Cardiac septum (tissue), 1 donor: ENCODE data around the gene IRF4. TPM values are rescaled to one million over a fixed set of nuclear protein-coding genes. Genes with fewer than 3 reads are reported as not detected.
A peak's percentile ranks its signal among the peaks of the same experiment; 100 is the strongest.

Experiments
- DNase-seq: peaks from one replicate; pipeline ENCODE4 v3.0.0-alpha.2; 2020; ENCODE audit warnings: low spot score
- intact Hi-C: fragments of 100-400 bp; cut with DNase I; formaldehyde crosslinking; loops from one replicate; pipeline ENCODE4 v1.14.0; 2022
- total RNA-seq: library from RNA; stranded (reverse); fragmentation: NEBNext Ultra II Directional; extraction: Animal tissue kit (Norgen Biotek cat#: 25700); gene quantifications from one replicate; pipeline ENCODE4 v1.2.1, GENCODE V29; 2021
- donor health status: DM: no; HTN: no; CAD: no.

IRF4 gene
- total RNA-seq, 1 donor from 2014 or later, result 0.89 TPM

DNA sequence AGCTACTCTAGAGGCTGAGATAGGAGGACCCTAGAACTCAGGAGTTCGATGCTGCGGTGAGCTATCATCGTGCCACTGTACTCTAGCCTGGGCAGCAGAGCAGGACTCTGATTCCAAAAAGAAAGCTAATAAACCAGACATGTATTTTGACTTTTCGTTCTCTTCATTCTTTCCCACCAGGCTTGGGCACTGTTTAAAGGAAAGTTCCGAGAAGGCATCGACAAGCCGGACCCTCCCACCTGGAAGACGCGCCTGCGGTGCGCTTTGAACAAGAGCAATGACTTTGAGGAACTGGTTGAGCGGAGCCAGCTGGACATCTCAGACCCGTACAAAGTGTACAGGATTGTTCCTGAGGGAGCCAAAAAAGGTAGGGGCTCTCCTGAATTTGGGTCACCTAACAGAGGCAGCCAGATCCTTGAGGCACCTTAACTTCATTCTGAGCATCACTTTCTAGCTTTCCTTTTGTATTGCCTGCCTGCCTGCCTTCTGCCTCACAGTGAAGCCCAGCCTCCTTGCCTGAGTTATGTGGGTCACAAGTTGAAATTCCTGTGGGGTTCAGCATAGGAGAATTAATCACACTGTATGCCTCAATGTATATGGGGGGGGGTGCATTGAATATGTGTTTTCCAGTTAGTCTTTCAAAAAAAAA lies 3.2 kb downstream of the IRF4 start:
- intact Hi-C loops, result no loop called here
- peak; percentile 22 for DNase-seq

DNA sequence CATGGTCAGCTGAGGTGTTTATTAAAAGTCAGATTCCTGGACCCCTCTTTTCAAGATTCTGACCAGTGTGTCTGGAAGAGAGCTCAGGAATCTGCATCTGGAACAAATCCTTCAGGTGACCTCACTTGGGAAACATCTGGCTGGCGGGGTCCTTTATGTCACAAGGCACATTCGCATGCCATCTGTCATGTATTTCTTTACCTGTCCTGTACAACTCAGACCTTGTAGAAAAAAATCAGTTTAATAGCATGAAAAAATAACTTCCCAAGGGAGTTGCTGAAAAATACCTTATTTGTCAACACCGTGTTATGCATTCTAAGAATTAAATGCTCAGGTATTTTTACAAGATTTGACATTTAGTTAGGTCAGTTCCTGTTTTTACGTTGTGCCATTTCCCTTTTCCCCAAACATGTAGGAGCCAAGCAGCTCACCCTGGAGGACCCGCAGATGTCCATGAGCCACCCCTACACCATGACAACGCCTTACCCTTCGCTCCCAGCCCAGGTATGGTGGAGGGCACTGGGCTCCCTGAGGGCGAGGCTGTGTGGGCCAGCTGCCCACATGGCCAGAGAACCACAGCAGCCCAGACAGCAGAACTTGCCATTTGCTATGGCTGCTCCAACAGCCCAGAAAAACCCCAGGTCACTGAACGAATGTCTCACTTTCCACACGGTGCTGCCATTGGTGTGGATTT lies 4.0 kb downstream of the IRF4 start:
- intact Hi-C loops, result no loop called here
- peak; percentile 31 for DNase-seq

DNA sequence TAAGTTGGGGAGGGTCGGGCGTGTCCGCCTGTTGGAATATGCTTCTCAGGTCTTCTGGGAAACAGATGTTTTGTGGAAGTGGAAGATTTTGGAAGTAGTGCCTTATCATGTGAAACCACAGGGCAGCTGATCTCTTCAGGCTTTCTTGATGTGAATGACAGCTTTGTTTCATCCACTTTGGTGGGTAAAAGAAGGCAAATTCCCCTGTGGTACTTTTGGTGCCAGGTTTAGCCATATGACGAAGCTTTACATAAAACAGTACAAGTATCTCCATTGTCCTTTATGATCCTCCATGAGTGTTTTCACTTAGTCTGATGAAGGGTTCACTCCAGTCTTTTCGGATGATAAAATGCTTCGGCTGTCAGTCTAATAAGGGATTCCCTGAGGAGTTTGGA lies 4.6 kb downstream of the IRF4 start:
- intact Hi-C loops, result no loop called here
- no peak for DNase-seq

DNA sequence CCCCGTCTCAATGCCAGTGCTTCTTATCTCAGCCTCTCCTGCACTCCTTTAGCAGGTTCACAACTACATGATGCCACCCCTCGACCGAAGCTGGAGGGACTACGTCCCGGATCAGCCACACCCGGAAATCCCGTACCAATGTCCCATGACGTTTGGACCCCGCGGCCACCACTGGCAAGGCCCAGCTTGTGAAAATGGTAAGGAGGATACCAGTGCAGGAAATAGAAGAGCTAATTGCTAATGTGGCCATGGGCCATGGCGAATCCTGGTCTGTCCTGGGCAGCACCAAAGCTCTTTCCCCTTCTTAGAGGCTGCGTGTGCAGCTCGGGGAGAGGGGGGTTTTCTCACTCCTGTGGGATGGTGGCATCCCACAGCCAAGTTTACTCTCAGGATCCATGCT lies 5.5 kb downstream of the IRF4 start:
- intact Hi-C loops, result no loop called here
- DNase-seq, result no peak

DNA sequence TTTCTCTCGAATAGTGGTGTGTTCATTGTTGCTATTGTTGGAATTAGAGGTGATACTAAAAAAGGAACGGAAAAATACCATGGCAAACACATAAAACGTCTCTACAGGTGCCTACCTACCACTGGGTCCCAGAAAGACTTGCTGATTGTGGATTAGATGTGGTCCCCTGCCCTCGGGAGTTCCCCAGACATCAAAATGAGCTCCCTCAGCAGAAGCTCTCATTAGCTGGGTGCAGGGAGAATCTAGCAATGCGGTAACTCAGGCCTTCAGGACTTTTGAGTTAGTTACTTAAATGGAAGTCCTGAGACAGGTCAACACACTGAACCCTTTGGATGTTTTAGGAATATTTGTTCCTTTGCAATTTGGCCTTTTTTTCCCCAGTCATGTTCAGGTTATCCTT lies 6.1 kb downstream of the IRF4 start:
- intact Hi-C loops, result no loop called here
- DNase-seq, result peak; percentile 9

DNA sequence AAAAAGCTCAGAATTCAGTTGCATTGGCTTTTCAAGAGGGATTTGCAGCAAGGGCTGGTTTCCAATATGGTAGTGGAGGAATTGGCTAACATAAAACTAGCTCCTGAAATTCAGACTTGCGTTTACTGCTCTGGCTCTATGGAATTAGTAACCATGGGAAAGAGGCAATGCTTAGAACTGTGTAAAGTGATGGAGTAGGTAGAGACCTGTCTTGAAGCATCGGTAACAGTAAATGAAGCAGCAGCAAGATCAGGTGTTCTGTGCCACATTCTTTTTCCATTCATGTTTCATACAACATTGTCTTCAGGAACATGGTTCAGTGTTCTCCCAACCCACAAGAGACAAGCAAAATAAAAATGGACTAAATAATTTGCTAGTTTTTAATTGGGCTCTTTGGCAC lies 6.5 kb downstream of the IRF4 start:
- no peak for DNase-seq
- intact Hi-C loops, result no loop called here

DNA sequence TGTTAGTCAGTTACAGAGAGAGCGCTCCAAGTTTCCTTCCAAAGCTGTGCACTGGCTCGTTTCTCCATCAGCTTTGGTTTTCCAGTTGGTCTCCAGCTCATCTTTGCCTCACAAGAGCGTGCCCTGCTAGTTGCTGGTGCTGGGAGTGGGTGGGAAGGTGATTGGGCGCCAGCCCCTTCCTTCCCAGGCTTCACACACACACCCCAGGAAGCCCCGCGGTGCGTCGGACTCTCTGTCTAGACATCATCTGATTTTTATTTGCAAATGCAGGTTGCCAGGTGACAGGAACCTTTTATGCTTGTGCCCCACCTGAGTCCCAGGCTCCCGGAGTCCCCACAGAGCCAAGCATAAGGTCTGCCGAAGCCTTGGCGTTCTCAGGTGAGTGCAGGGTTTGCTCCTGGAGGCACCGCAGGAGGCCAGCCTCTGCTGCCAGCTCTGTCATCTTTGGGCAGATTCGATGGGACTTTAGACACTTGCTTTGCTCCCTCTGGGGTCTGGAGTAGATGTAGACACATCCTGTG lies 7.1 kb downstream of the IRF4 start:
- intact Hi-C loops, result no loop called here
- DNase-seq, result peak; percentile 68

DNA sequence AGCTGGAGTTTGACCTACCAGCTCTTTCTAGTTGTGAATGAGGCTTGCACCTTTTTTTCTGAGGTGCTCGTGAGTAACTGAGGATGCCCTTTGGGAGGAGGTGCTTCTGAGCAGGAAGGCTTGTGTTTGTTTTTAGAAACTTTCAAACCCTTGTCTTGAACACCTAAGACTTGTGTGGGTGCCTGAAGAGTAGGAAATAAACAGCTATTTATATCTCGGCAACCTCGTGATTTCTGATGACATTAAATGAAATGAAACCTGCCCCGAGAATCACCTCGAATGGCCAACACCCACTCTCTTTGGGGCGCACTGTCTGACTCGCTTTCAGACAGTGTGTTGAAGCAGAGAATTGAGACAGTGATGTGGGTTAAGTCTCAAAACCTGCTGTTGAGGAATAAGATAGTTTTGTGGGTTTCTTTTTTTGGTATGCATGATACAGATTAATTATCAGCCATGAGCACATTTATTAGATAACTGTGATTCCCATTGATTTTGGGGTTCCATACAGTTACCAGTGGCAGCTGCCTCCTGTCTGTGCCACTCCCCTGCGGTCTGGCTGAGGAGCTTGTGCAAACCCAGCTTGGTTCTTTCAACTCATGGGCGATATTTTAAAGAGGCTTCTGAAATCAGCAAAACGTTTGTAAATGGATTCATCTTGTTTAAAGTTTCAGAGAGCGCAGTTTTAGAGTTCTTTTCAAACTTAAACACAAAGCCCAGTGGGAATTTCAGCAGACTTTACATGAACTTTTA lies 8.4 kb downstream of the IRF4 start:
- peak; percentile 17 for DNase-seq
- intact Hi-C loops, result loop anchor here (10.0 kb wide), 1 partner anchor 175 kb away; no protein-coding TSS in a partner anchor

DNA sequence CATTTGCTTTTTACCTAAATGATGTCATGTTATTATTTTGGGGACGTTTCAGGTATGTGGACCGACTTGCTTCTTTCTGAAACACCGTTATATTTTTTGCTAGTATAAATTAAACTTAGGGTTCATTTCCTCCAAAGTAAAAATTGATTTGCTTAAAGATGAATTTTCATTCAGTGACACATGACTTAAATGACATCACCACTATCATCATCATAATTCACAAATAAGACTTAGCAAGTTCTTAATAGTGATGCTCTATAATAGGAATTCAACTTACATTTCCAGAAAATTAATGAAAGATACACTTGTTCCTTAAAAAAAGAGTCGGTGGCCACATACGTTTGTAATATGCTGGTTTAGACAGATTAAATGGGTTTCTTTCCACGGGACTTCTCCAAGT lies 9.3 kb downstream of the IRF4 start:
- intact Hi-C loops, result loop anchor here (10.0 kb wide), 1 partner anchor 176 kb away; no protein-coding TSS in a partner anchor

DNA sequence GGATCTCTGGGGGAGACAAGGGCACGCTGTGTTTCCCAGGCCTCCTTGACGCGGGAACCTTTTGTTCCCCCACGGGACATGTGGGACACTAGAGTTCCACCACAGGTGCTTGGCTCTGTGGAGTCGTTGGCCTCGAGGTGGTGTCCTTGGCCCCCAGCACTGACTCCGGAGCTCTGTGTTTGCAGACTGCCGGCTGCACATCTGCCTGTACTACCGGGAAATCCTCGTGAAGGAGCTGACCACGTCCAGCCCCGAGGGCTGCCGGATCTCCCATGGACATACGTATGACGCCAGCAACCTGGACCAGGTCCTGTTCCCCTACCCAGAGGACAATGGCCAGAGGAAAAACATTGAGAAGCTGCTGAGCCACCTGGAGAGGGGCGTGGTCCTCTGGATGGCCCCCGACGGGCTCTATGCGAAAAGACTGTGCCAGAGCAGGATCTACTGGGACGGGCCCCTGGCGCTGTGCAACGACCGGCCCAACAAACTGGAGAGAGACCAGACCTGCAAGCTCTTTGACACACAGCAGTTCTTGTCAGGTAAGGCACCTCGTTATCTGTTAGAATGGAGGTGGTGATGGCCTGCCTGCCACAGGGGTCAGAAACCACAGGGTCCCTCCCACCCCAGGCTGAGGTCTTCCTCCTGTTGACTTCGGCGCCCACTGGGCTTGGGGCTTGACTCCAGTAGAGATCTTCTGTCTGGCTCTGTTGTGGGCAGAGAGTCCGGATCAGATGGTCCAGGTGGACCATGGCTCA lies 9.9 kb downstream of the IRF4 start:
- intact Hi-C loops, result loop anchor here (10.0 kb wide), 1 partner anchor 177 kb away; no protein-coding TSS in a partner anchor
- peak; percentile 68 for DNase-seq

More for the DNA sequence above, 9.3 kb downstream of the IRF4 start:
- DNase-seq, result no peak

DNA sequence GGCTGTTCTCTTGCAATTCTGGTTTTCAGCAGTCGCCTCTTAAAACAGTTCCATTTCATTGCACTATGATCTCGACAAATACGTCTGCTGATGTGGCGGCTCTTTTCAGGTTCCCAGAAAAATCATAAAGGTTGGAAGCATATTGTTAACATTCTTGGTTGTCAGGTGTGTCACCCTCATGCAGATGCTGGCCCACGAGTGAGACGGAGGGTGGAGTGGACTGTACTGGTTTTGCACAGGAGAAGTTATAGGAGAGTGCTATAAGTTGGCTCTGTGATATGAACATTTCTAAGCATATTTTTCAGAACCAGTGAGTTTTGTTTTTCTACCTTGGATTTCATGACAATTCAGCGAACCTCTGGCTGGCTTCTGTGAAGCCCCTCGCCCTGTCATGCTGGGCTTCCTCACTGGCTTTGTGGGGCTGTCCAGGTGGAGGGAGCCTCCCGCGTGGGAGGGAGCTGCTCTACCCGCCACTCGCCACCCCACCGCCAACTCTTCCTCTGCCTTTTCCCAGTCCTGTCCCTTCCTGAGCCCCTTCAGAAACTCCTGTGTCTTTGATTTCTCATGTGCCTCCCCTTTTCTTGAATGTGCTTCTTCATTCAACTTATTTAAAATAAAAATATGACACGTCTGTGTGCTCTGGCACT lies 10.6 kb downstream of the IRF4 start:
- intact Hi-C loops, result loop anchor here (10.0 kb wide), 1 partner anchor 177 kb away; no protein-coding TSS in a partner anchor
- DNase-seq, result peak; percentile 61

DNA sequence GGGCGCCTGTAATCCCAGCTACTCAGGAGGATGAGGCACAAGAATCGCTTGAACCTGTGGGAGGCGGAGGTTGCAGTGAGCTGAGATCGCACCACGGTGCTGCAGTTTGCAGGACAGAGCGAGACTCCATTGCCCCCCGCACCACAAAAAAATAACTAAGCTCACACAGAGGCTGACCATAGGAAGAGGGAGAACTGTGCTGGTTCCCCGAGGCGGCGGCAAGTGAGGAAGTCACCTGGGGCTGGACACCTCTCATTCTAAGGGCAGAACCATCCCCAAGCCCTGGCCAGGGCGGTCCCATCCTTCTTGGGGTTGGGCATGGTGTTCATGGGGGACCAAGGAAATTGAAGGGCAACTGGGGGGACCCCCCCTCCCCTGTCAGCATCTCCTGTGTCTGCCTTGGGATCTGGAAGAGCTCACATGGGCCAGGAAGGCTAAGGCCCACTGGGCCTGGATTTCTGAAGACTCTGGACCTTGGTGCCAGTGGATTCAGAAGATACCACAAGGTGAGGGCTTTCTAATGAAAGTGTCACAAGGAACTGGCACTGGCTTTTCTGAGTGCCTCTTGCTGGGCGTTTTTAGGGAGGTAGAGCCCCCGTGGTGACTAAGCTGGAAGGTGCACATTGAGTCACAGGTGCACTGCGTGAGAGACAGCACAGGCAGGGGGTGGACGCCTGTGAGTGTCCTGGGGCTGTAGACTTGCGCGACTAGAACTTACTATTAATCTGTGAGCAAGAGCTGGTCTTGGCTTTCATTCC lies 11.5 kb downstream of the IRF4 start:
- DNase-seq, result peak; percentile 60
- intact Hi-C loops, result loop anchor here (10.0 kb wide), 1 partner anchor 178 kb away; no protein-coding TSS in a partner anchor

DNA sequence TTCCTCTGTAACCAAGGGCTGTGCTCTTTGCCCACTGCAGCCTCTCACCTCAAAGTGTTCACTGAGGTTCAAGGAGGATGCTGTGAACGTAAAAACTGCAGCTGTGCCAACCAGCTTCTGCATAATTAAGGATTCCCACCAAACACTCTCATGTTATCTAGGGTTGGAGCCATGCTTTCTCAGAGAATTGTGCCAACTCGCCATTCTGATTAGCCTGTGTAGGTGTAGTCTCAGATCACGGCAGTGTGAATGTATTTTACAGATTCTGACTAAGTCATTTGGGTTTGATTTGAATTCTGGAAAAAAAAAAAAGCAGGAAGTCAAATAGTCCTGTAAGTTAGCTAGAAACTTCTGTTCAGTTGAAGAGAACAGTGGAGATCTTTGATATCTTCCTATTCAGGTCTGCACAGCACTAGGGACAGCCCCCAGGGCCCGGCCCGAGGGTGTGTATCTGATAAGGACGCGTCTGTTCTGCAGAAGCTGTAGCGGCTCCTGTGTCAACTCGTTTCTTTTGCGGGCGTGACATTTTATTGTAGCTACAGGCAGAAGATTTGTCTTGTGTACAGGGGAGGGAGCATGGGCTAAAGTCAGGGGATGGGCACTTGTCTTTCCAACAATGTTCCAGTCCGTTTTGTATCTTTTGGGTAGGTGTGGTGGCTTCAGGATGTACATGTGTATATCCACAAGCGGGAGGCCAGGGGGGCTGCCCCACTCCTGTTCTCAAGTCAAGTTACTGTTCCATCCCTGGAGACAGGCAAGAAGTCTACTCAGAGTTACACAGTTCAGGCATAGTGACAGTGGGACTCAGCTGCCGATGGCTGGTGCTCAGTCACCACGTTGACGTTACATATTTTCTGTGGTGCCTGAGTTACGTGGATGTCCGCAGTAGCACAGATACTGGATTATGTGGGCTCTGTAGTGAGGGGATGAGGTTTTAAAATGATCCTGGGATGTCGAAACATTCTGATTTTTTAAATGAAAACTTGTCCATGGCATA lies 12.4 kb downstream of the IRF4 start:
- DNase-seq, result peak; percentile 69
- intact Hi-C loops, result loop anchor here (10.0 kb wide), 1 partner anchor 179 kb away; no protein-coding TSS in a partner anchor

DNA sequence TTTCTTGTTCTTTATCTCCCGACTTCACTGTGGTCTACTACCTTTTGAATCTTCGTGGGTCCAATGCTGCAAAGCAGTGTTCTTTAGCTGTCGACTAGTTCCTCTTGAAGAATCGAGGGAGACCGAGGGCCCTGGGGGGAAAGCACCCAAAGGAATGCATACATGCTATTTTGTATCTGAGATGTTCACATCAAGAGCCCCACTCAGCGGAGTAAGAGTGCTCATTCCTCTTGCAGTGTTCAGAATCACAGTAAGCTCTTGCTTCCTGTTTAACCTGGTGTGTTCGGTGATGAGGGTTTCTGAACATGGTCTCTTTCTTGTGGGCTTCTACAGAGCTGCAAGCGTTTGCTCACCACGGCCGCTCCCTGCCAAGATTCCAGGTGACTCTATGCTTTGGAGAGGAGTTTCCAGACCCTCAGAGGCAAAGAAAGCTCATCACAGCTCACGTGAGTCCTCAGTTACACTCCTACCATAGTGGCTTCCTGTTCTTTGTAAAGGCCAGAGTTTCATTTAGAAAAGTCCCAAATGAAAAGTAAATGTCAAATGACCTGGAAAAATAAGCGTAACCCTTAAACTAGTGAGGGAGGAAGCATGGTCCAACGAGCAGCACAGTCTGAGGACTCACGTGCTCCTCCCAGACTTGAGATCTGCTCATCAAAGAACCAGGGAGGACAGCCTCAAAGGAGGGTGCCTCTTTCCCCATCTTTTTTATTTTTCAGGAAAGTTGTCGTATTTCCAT lies 13.3 kb downstream of the IRF4 start:
- peak; percentile 20 for DNase-seq
- intact Hi-C loops, result loop anchor here (10.0 kb wide), 1 partner anchor 180 kb away; no protein-coding TSS in a partner anchor

DNA sequence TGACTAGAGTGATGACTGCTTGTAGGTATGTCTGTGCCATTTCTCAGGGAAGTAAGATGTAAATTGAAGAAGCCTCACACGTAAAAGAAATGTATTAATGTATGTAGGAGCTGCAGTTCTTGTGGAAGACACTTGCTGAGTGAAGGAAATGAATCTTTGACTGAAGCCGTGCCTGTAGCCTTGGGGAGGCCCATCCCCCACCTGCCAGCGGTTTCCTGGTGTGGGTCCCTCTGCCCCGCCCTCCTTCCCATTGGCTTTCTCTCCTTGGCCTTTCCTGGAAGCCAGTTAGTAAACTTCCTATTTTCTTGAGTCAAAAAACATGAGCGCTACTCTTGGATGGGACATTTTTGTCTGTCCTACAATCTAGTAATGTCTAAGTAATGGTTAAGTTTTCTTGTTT lies 16.6 kb downstream of the IRF4 start:
- intact Hi-C loops, result loop anchor here (10.0 kb wide), 1 partner anchor 183 kb away; no protein-coding TSS in a partner anchor

DNA sequence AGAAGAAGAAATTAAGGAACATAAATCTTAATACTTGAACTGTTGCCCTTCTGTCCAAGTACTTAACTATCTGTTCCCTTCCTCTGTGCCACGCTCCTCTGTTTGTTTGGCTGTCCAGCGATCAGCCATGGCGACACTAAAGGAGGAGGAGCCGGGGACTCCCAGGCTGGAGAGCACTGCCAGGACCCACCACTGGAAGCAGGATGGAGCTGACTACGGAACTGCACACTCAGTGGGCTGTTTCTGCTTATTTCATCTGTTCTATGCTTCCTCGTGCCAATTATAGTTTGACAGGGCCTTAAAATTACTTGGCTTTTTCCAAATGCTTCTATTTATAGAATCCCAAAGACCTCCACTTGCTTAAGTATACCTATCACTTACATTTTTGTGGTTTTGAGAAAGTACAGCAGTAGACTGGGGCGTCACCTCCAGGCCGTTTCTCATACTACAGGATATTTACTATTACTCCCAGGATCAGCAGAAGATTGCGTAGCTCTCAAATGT lies 17.1 kb downstream of the IRF4 start:
- no peak for DNase-seq
- intact Hi-C loops, result loop anchor here (10.0 kb wide), 1 partner anchor 184 kb away; no protein-coding TSS in a partner anchor

More for the DNA sequence above, 16.6 kb downstream of the IRF4 start:
- DNase-seq, result no peak
